Stomach (tissue), 4 donors: ENCODE data around the gene COL13A1.

Experiments
- POLR2A ChIP-seq, 4 donors: fragments of 450-650 bp; IDR thresholded peaks; one replicate each; pipeline ENCODE4 v1.6.1; 2016; ENCODE audit warnings: antibody characterized with exemption in 4 of 4, control low read depth in 2 of 4, mild to moderate bottlenecking in 1 of 4, moderate library complexity in 1 of 4
- TF ChIP-seq, protein P1 (sequence below), 7 experiments: fragments of 450-650 bp in 4 of 7; fragments of 200-600 bp in 3 of 7; sonication (generic) in 3 of 7; IDR thresholded peaks; one replicate each; pipeline ENCODE4 v1.5.1; 2016 to 2019; ENCODE audit warnings: antibody characterized with exemption in 7 of 7, control low read depth in 2 of 7, mild to moderate bottlenecking in 1 of 7

DNA sequence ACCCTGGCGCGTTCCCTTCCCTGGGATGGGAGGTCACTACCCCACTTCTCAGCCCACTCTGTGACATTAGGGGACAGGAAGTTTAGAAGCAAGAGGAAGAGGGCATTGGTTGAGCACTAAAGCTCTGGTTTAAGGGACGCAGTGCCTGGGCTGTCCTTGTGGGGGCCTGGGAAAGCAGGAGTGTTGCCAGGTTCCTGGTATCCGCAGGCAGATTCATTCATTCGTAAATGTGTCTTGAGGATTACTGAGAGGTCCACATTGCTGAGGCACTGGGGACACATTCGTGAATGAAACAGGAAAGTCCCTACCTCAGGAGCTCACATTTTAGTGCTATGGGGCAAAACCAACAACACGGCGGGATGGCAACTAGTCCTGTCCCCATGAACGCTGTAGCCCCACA lies 69.4 kb downstream of the COL13A1 start:
- TF ChIP-seq, protein P1, sequence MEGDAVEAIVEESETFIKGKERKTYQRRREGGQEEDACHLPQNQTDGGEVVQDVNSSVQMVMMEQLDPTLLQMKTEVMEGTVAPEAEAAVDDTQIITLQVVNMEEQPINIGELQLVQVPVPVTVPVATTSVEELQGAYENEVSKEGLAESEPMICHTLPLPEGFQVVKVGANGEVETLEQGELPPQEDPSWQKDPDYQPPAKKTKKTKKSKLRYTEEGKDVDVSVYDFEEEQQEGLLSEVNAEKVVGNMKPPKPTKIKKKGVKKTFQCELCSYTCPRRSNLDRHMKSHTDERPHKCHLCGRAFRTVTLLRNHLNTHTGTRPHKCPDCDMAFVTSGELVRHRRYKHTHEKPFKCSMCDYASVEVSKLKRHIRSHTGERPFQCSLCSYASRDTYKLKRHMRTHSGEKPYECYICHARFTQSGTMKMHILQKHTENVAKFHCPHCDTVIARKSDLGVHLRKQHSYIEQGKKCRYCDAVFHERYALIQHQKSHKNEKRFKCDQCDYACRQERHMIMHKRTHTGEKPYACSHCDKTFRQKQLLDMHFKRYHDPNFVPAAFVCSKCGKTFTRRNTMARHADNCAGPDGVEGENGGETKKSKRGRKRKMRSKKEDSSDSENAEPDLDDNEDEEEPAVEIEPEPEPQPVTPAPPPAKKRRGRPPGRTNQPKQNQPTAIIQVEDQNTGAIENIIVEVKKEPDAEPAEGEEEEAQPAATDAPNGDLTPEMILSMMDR (IDR thresholded peaks at IDR 0.05) = no peak
- TF ChIP-seq POLR2A (IDR thresholded peaks at IDR 0.05) = no peak
